GM12878 (cell line): ENCODE measurements around the gene CHRM5. TPM values are rescaled to one million over a fixed set of nuclear protein-coding genes. Genes with fewer than 3 reads are reported as not detected.

Source experiments
- ATAC-seq: fragments of 200-7000 bp; cut with Tn5 transposase; 3 replicates; pipeline ENCODE4 v1.9.1; 2020; ENCODE audit warnings: mild to moderate bottlenecking, moderate library complexity
- BruUV-seq: library from RNA; stranded (reverse); fragments of 400-500 nt; replicated peaks from 2 replicates; lab custom pipeline; 2021; lab: Mats Ljungman, UMichigan
- CTCF ChIA-PET: fragments of 300-600 bp; sonication (Branson Sonifier 250); formaldehyde crosslinking; extraction: SDS; loops from one replicate; lab custom pipeline; 2021; ENCODE audit warnings: inconsistent platforms; lab: Yijun Ruan, JAX
- POLR2A ChIA-PET: fragments of 350-600 bp; formaldehyde crosslinking; extraction: SDS; loops from one replicate; lab custom pipeline; 2021; ENCODE audit warnings: inconsistent platforms; lab: Charles Lee
- RAD21 ChIA-PET: fragments of 300-600 bp; sonication (Branson Sonifier 250); formaldehyde crosslinking; loops from one replicate; lab custom pipeline; 2023; ENCODE audit warnings: antibody characterized with exemption; ENCODE audit not compliant: unreplicated experiment; lab: Charles Lee
- SMC1A ChIA-PET: fragments of 300-600 bp; sonication (Branson Sonifier 250); formaldehyde crosslinking; loops from one replicate; lab custom pipeline; 2023; ENCODE audit not compliant: unreplicated experiment, uncharacterized antibody; lab: Charles Lee
- DNase-seq: peaks from one replicate; pipeline ENCODE4 v3.0.0-alpha.2; 2011; ENCODE audit warnings: low read depth, low spot score
- FAIRE-seq: peaks from 3 replicates; lab custom pipeline; 2011; peaks lifted over from hg19 to GRCh38; lab: Jason Lieb, UNC
- H2AFZ ChIP-seq: 2 replicates; pipeline ENCODE4 v1.6.0; 2011; ENCODE audit warnings: low read depth, low read length, control low read depth; ENCODE audit not compliant: control insufficient read depth
- H3K27ac ChIP-seq: 2 replicates; pipeline ENCODE4 v1.5.1; 2011; ENCODE audit warnings: control low read depth; ENCODE audit not compliant: control insufficient read depth, insufficient read depth
- H3K27me3 ChIP-seq, 2 experiments: replicated peaks in 1 of 2; 2 replicates each; pipeline versions ENCODE4 v1.6.0 to v1.6.1; 2011; ENCODE audit warnings: low read length in 1 of 2; ENCODE audit not compliant: control insufficient read depth in 2 of 2, insufficient read depth in 2 of 2
- H3K36me3 ChIP-seq, 2 experiments: 2 replicates each; pipeline ENCODE4 v1.5.1; 2011; ENCODE audit warnings: low read length in 1 of 2; ENCODE audit not compliant: control insufficient read depth in 2 of 2, insufficient read depth in 2 of 2
- H3K4me1 ChIP-seq: 2 replicates; pipeline ENCODE4 v1.6.1; 2011; ENCODE audit warnings: mild to moderate bottlenecking, low read length, moderate library complexity, mixed read lengths; ENCODE audit not compliant: control insufficient read depth, insufficient read depth
- H3K4me2 ChIP-seq: 2 replicates; pipeline ENCODE4 v1.6.0; 2011; ENCODE audit warnings: control low read depth; ENCODE audit not compliant: control insufficient read depth, insufficient read depth
- H3K4me3 ChIP-seq: fragments of 200-600 bp; sonication (generic); 2 replicates; pipeline ENCODE4 v1.5.1; 2016
- H3K79me2 ChIP-seq: 2 replicates; pipeline ENCODE4 v1.6.0; 2011; ENCODE audit warnings: low read length; ENCODE audit not compliant: control insufficient read depth, insufficient read depth
- H3K9ac ChIP-seq: 2 replicates; pipeline ENCODE4 v1.8.0; 2011; ENCODE audit warnings: low read length, control low read depth, mixed read lengths; ENCODE audit not compliant: control insufficient read depth, insufficient read depth
- H3K9me3 ChIP-seq: replicated peaks from 3 replicates; pipeline ENCODE4 v1.5.1; 2011; ENCODE audit warnings: mild to moderate bottlenecking, low read length; ENCODE audit not compliant: control insufficient read depth, insufficient read depth
- H4K20me1 ChIP-seq: 2 replicates; pipeline ENCODE4 v1.6.0; 2011; ENCODE audit not compliant: control insufficient read depth, insufficient read depth
- E2F4 ChIP-seq: IDR thresholded peaks from 2 replicates; pipeline ENCODE4 v1.6.1; 2012; ENCODE audit warnings: low read depth, low read length, improper control_type of control experiment
- FOXM1 ChIP-seq: IDR thresholded peaks from 2 replicates; pipeline ENCODE4 v1.6.1; 2012; ENCODE audit warnings: low read depth, mild to moderate bottlenecking, inconsistent platforms, low read length, moderate library complexity
- GABPA ChIP-seq: IDR thresholded peaks from 2 replicates; pipeline ENCODE4 v1.6.1; 2014; ENCODE audit warnings: antibody characterized with exemption, low read depth, mild to moderate bottlenecking, inconsistent platforms
- HCFC1 ChIP-seq: fragments of 150-350 bp; IDR thresholded peaks from 2 replicates; pipeline ENCODE4 v1.6.1; 2014; ENCODE audit warnings: low read length
- HDAC2 ChIP-seq: fragments of 200-600 bp; sonication (generic); IDR thresholded peaks from 2 replicates; pipeline ENCODE4 v1.6.1; 2017
- IRF5 ChIP-seq: fragments of 450-650 bp; IDR thresholded peaks from 2 replicates; pipeline ENCODE4 v1.6.1; 2017; ENCODE audit warnings: borderline replicate concordance
- RELA ChIP-seq: fragments of 450-650 bp; IDR thresholded peaks from 2 replicates; pipeline ENCODE4 v1.8.0; 2014; ENCODE audit warnings: borderline replicate concordance; ENCODE audit not compliant: partially characterized antibody
- SMARCA5 ChIP-seq: fragments of 450-650 bp; IDR thresholded peaks from 2 replicates; pipeline ENCODE4 v1.6.1; 2017; ENCODE audit warnings: mild to moderate bottlenecking
- SMC3 ChIP-seq: IDR thresholded peaks from 2 replicates; pipeline ENCODE4 v1.6.1; 2011; ENCODE audit warnings: low read length, improper control_type of control experiment, borderline replicate concordance
- TCF7 ChIP-seq: IDR thresholded peaks from 2 replicates; pipeline ENCODE4 v1.6.1; 2014; ENCODE audit warnings: antibody characterized with exemption, borderline replicate concordance
- ZSCAN29 ChIP-seq: fragments of 450-650 bp; IDR thresholded peaks from 2 replicates; pipeline ENCODE4 v1.6.1; 2017; ENCODE audit warnings: mild to moderate bottlenecking, moderate library complexity
- WGBS: methylation state at CpG from one replicate; pipeline ENCODE4 v1.1.6; 2016; ENCODE audit warnings: low lambda C conversion rate; ENCODE audit not compliant: insufficient replicate concordance, insufficient coverage; ENCODE audit errors: missing lambda C conversion rate; 5-methylcytosine and 5-hydroxymethylcytosine counted together
- in situ Hi-C: fragments of 300-500 bp; cut with MboI; formaldehyde crosslinking; loops from 9 replicates; pipeline ENCODE4 v1.14.3; 2018; ENCODE audit warnings: mixed read lengths
- intact Hi-C: fragments of 100-400 bp; cut with micrococcal nuclease; formaldehyde crosslinking; loops from one replicate; pipeline ENCODE4 v1.14.2; 2022; ENCODE audit not compliant: unreplicated experiment
- polyA plus RNA-seq, 11 experiments: library from polyadenylated mRNA; depleted of rRNA in 4 of 11; unstranded in 6 of 11; stranded (reverse) in 5 of 11; fragments of >200 nt; fragmentation: Nextera tagmentation in 4 of 11; fragmentation: Illumina TruSeq in 1 of 11; extraction: Ambion mirVana in 4 of 11; extraction: Trizol in 1 of 11; gene quantifications; 1 replicate in 1 of 11; 2 replicates in 10 of 11; pipeline versions ENCODE4 v1.2.1 to v1.2.3, GENCODE V29; 2011 to 2016; ENCODE audit warnings: inconsistent platforms in 2 of 11, missing spikeins in 2 of 11, low read depth in 1 of 11
- total RNA-seq, 4 experiments: library from RNA; depleted of rRNA in 3 of 4; stranded (reverse); fragments of >200 nt in 3 of 4; fragmentation: Illumina TruSeq in 1 of 4; extraction: Trizol in 1 of 4; gene quantifications; 2 replicates each; pipeline versions ENCODE4 v1.2.1 to v1.2.3, GENCODE V29; 2013 to 2021

The CHRM5 gene
- total and polyA plus RNA-seq, 10 of the 15 experiments (the other 5 are each of a cell fraction or from before 2014, with no cell fraction given): 0.01 to 0.10 (median 0.04) TPM; not detected in 6

- BruUV-seq: no TSS peak
- Histone ChIP-seq H3K4me2 (no peak overlapping the region), H3K79me2 (no peaks in the 10 kb centered on the region), H3K4me1 (no peaks in the 10 kb centered on the region), H3K27me3 (no peaks in the 10 kb centered on the region), H2AFZ (no peak overlapping the region), H4K20me1 (no peaks in the 10 kb centered on the region), H3K27ac (no peak overlapping the region), H3K36me3 (no peaks in the 10 kb centered on the region), H3K9me3 (no peaks in the 10 kb centered on the region), H3K4me3 (no peak overlapping the region), H3K9ac (no peak overlapping the region)
- FAIRE-seq (no peak), DNase-seq (no peak), ATAC-seq (no peak)
- intact Hi-C loops (no loop called here), in situ Hi-C loops (no loop called here)
- WGBS: 94% methylated on average over 1 of the region's 1 CpG
- TF ChIP-seq FOXM1: no peak
- ChIA-PET POLR2A (no interaction called here), CTCF (interaction anchor here (0.6 to 1.0 kb wide), 2 partner anchors 14 to 905 kb away, joined by 3 read pairs; partner anchors contain the start of gene CHRM5), SMC1A (no interaction called here), RAD21 (no interaction called here)
Observed at GRCh38 chr15:33982516-33982915, 14.2 kb downstream of the CHRM5 start.

- in situ Hi-C loops: no loop called here
- Histone ChIP-seq H3K4me3 (no peak overlapping the region), H3K4me1 (no peaks in the 10 kb centered on the region), H4K20me1 (no peaks in the 10 kb centered on the region), H3K27ac (no peak overlapping the region), H3K79me2 (no peaks in the 10 kb centered on the region), H3K36me3 (no peaks in the 10 kb centered on the region), H3K4me2 (no peak overlapping the region), H3K27me3 (no peaks in the 10 kb centered on the region), H3K9ac (no peak overlapping the region), H3K9me3 (no peaks in the 10 kb centered on the region), H2AFZ (no peak overlapping the region)
- 53% methylated on average over 1 of the region's 1 CpG for WGBS
- ChIA-PET POLR2A (interaction anchor here (0.5 kb wide), 1 partner anchor 512 kb away, joined by 5 read pairs; no protein-coding TSS in a partner anchor), SMC1A (no interaction called here), CTCF (interaction anchor here (0.9 kb wide), 1 partner anchor 12 kb away, joined by 3 read pairs; no protein-coding TSS in a partner anchor), RAD21 (no interaction called here)
- BruUV-seq: no TSS peak
- DNase-seq (no peak), FAIRE-seq (no peak), ATAC-seq (no peak)
- intact Hi-C loops: no loop called here
- TF ChIP-seq TCF7: no peak
- no peak for TF ChIP-seq RELA
- no peak for TF ChIP-seq IRF5
- TF ChIP-seq ZSCAN29: no peak
- TF ChIP-seq E2F4: no peak
- no peak for TF ChIP-seq SMC3
- TF ChIP-seq GABPA: no peak
- no peak for TF ChIP-seq HDAC2
- no peak for TF ChIP-seq HCFC1
- TF ChIP-seq SMARCA5: no peak
Observed at GRCh38 chr15:33985287-33985686, 17.0 kb downstream of the CHRM5 start.
